HepG2 (cell line): ENCODE measurements around the gene EVI5. TPM values are rescaled to one million over a fixed set of nuclear protein-coding genes. Genes with fewer than 3 reads are reported as not detected.

Experiments used
- ATF7 ChIP-seq, 2 experiments: fragments of 450-650 bp in 1 of 2; sonication (generic) in 1 of 2; formaldehyde crosslinking in 1 of 2; IDR thresholded peaks; 2 replicates each; pipeline versions ENCODE4 v1.4.0 to v1.6.1; 2016 to 2020; ENCODE audit warnings: antibody characterized with exemption in 1 of 2, mild to moderate bottlenecking in 1 of 2, missing genetic modification reagents in 1 of 2
- DR1 ChIP-seq: sonication (generic); formaldehyde crosslinking; IDR thresholded peaks from 2 replicates; pipeline ENCODE4 v1.8.0; 2021; ENCODE audit warnings: mild to moderate bottlenecking, missing genetic modification reagents, inconsistent platforms
- EHMT2 ChIP-seq: fragments of 200-600 bp; sonication (generic); IDR thresholded peaks from 2 replicates; pipeline ENCODE4 v1.7.0; 2017; ENCODE audit warnings: antibody characterized with exemption, low read depth, low read length, borderline replicate concordance
- ETS1 ChIP-seq: sonication (generic); formaldehyde crosslinking; IDR thresholded peaks from 2 replicates; pipeline ENCODE4 v1.4.0; 2020; ENCODE audit warnings: missing genetic modification reagents
- FOSL2 ChIP-seq: sonication (generic); formaldehyde crosslinking; IDR thresholded peaks from 2 replicates; pipeline ENCODE4 v1.4.0; 2020; ENCODE audit warnings: missing genetic modification reagents
- GFI1 ChIP-seq: sonication (generic); formaldehyde crosslinking; IDR thresholded peaks from 2 replicates; pipeline ENCODE4 v1.5.0; 2020; ENCODE audit warnings: missing genetic modification reagents, mild to moderate bottlenecking, borderline replicate concordance
- JUNB ChIP-seq: sonication (generic); formaldehyde crosslinking; IDR thresholded peaks from 2 replicates; pipeline ENCODE4 v1.8.0; 2022; ENCODE audit warnings: missing genetic modification reagents, mild to moderate bottlenecking, borderline replicate concordance
- KLF15 ChIP-seq: sonication (generic); formaldehyde crosslinking; IDR thresholded peaks from 2 replicates; pipeline ENCODE4 v1.8.1; 2023; ENCODE audit warnings: borderline replicate concordance, mild to moderate bottlenecking, inconsistent platforms, missing genetic modification reagents, mixed read lengths
- NCOA5 ChIP-seq: sonication (generic); formaldehyde crosslinking; IDR thresholded peaks from 2 replicates; pipeline ENCODE4 v1.4.0; 2020; ENCODE audit warnings: missing genetic modification reagents
- NFRKB ChIP-seq: fragments of 450-650 bp; IDR thresholded peaks from 2 replicates; pipeline ENCODE4 v1.6.1; 2017
- PHF21A ChIP-seq: sonication (generic); formaldehyde crosslinking; IDR thresholded peaks from 2 replicates; pipeline ENCODE4 v1.5.0; 2020; ENCODE audit warnings: mild to moderate bottlenecking, missing genetic modification reagents
- RBAK ChIP-seq: sonication (generic); formaldehyde crosslinking; IDR thresholded peaks from 2 replicates; pipeline ENCODE4 v1.5.1; 2020; ENCODE audit warnings: mild to moderate bottlenecking, missing genetic modification reagents
- RFX1 ChIP-seq: fragments of 450-650 bp; IDR thresholded peaks from 2 replicates; pipeline ENCODE4 v1.6.1; 2017
- SATB2 ChIP-seq: sonication (generic); formaldehyde crosslinking; IDR thresholded peaks from 2 replicates; pipeline ENCODE4 v1.5.0; 2020; ENCODE audit warnings: missing genetic modification reagents
- SIN3B ChIP-seq: fragments of 150-350 bp; IDR thresholded peaks from 2 replicates; pipeline ENCODE4 v1.6.1; 2014; ENCODE audit warnings: low read length
- SKIL ChIP-seq: sonication (generic); formaldehyde crosslinking; IDR thresholded peaks from 2 replicates; pipeline ENCODE4 v1.8.0; 2022; ENCODE audit warnings: missing genetic modification reagents, mild to moderate bottlenecking, moderate library complexity, borderline replicate concordance
- TARDBP ChIP-seq: sonication (generic); formaldehyde crosslinking; IDR thresholded peaks from 2 replicates; pipeline ENCODE4 v1.8.0; 2022; ENCODE audit warnings: mild to moderate bottlenecking, missing genetic modification reagents
- TEAD3 ChIP-seq: optimal IDR thresholded peaks from 2 replicates; pipeline ENCODE3; 2016; ENCODE audit warnings: borderline replicate concordance
- TFE3 ChIP-seq: IDR thresholded peaks from 2 replicates; pipeline ENCODE4 v1.6.1; 2016
- U2AF1 ChIP-seq: fragments of 200-400 bp; formaldehyde crosslinking; optimal IDR thresholded peaks from 2 replicates; pipeline ENCODE3; 2017; ENCODE audit warnings: mild to moderate bottlenecking, low read depth, low read length
- WIZ ChIP-seq: sonication (generic); formaldehyde crosslinking; IDR thresholded peaks from 2 replicates; pipeline ENCODE4 v1.5.1; 2020; ENCODE audit warnings: mild to moderate bottlenecking, missing genetic modification reagents
- ZMAT5 ChIP-seq: sonication (generic); formaldehyde crosslinking; IDR thresholded peaks from 2 replicates; pipeline ENCODE4 v1.5.0; 2020; ENCODE audit warnings: mild to moderate bottlenecking, low read depth, missing genetic modification reagents, borderline replicate concordance
- ZNF264 ChIP-seq: sonication (generic); formaldehyde crosslinking; IDR thresholded peaks from 2 replicates; pipeline ENCODE4 v1.4.0; 2020; ENCODE audit warnings: missing genetic modification reagents
- ZNF317 ChIP-seq: sonication (generic); formaldehyde crosslinking; IDR thresholded peaks from 2 replicates; pipeline ENCODE4 v1.5.0; 2020; ENCODE audit warnings: mild to moderate bottlenecking, missing genetic modification reagents
- ZNF354B ChIP-seq: sonication (generic); formaldehyde crosslinking; IDR thresholded peaks from 2 replicates; pipeline ENCODE4 v1.8.0; 2022; ENCODE audit warnings: mild to moderate bottlenecking, missing genetic modification reagents
- ZNF674 ChIP-seq: sonication (generic); formaldehyde crosslinking; IDR thresholded peaks from 2 replicates; pipeline ENCODE4 v1.5.0; 2020; ENCODE audit warnings: low read depth, mild to moderate bottlenecking, missing genetic modification reagents
- ZSCAN21 ChIP-seq: sonication (generic); formaldehyde crosslinking; IDR thresholded peaks from 2 replicates; pipeline ENCODE4 v1.8.0; 2022; ENCODE audit warnings: mild to moderate bottlenecking, missing genetic modification reagents, moderate library complexity, borderline replicate concordance
- polyA plus RNA-seq, 8 experiments: library from polyadenylated mRNA; depleted of rRNA in 3 of 8; stranded (reverse) in 7 of 8; unstranded in 1 of 8; fragments of >200 nt; fragmentation: Illumina TruSeq in 4 of 8; extraction: Trizol in 4 of 8; gene quantifications; 2 replicates each; pipeline versions ENCODE4 v1.2.1 to v1.2.3, GENCODE V29; 2011 to 2016; ENCODE audit warnings: low read depth in 4 of 8, missing spikeins in 1 of 8, mixed read lengths in 1 of 8; ENCODE audit not compliant: insufficient read depth in 1 of 8
- total RNA-seq, 5 experiments: library from RNA; depleted of rRNA; stranded (reverse); fragments of >200 nt; fragmentation: Illumina TruSeq; extraction: Trizol; gene quantifications; 2 replicates each; pipeline ENCODE4 v1.2.3, GENCODE V29; 2016; ENCODE audit warnings: low read depth in 1 of 5

Gene EVI5
- total and polyA plus RNA-seq, 2 of the 13 experiments (the other 11 are each of a cell fraction or from before 2014, with no cell fraction given) = 4.0 to 12.6 TPM

GRCh38 chr1:92485381-92486250 is 299.3 kb downstream of the EVI5 start (continued):
- TF ChIP-seq FOSL2 (CRISPR knock-in tag) (0 out of 2 replicates have a peak, but pooled peaks have one; percentile 5), KLF15 (CRISPR knock-in tag) (no peak; the same call in 1 of the 2 replicates), RFX1 (no peak), ZNF674 (CRISPR knock-in tag) (no peak), SATB2 (CRISPR knock-in tag) (no peak; the same call in 1 of the 2 replicates), SIN3B (no peak), ZMAT5 (no peak), SKIL (CRISPR knock-in tag) (no peak), PHF21A (CRISPR knock-in tag) (0 out of 2 replicates have a peak, but pooled peaks have one; percentile 39), TFE3 (CRISPR knock-in tag) (no peak), NCOA5 (no peak), ZNF264 (CRISPR knock-in tag) (no peak), GFI1 (CRISPR knock-in tag) (no peak; the same call in 1 of the 2 replicates), DR1 (CRISPR knock-in tag) (no peak; the same call in 1 of the 2 replicates), EHMT2 (no peak), ZNF317 (CRISPR knock-in tag) (no peak), U2AF1 (no peak), ZNF354B (CRISPR knock-in tag) (peak; percentile 70; the same call in 1 of the 2 replicates), NFRKB (no peak), ETS1 (CRISPR knock-in tag) (no peak), ZSCAN21 (no peak), JUNB (CRISPR knock-in tag) (no peak), TEAD3 (CRISPR knock-in tag) (no peak), TARDBP (peak; percentile 67), WIZ (CRISPR knock-in tag) (no peak), ATF7 (IDR thresholded peaks at IDR 0.05) (no peak), ATF7 (CRISPR knock-in tag; IDR thresholded peaks at IDR 0.05) (no peak), RBAK (CRISPR knock-in tag) (no peak)
